HepG2 (cell line): Measurements from ENCODE around the gene PADI2. TPM values are rescaled to one million over a fixed set of nuclear protein-coding genes. Genes with fewer than 3 reads are reported as not detected.

Experiments
- ATAC-seq: fragments of 200-7000 bp; cut with Tn5 transposase; 3 replicates; pipeline ENCODE4 v1.9.1; 2020; ENCODE audit warnings: mild to moderate bottlenecking, moderate library complexity
- BruUV-seq: library from RNA; stranded (reverse); fragments of 400-500 nt; replicated peaks from 2 replicates; lab custom pipeline; 2021; lab: Mats Ljungman, UMichigan
- CTCF ChIA-PET: fragments of 300-600 bp; formaldehyde crosslinking; extraction: SDS; loops from one replicate; lab custom pipeline; 2021; ENCODE audit warnings: low total read pairs, inconsistent platforms, low intra/inter-chr PET ratio; lab: Yijun Ruan, JAX
- POLR2A ChIA-PET: fragments of 350-600 bp; sonication (Branson Sonifier 250); formaldehyde crosslinking; loops from one replicate; lab custom pipeline; 2020; ENCODE audit warnings: antibody characterized with exemption, inconsistent platforms; lab: Yijun Ruan, JAX
- DNase-seq: peaks from one replicate; pipeline ENCODE4 v3.0.0-alpha.2; 2015; ENCODE audit warnings: low spot score
- FAIRE-seq: peaks from 3 replicates; lab custom pipeline; 2011; peaks lifted over from hg19 to GRCh38; lab: Jason Lieb, UNC
- H2AFZ ChIP-seq: one replicate; pipeline ENCODE4 v1.6.1; 2011; ENCODE audit warnings: low read length, inconsistent platforms
- H3K27ac ChIP-seq: fragments of 300-600 bp; 3 replicates; pipeline ENCODE4 v1.8.0; 2011; ENCODE audit warnings: mixed run types, mild to moderate bottlenecking, mixed read lengths, low read length, inconsistent platforms; ENCODE audit not compliant: insufficient read depth; ENCODE audit errors: extremely low read length
- H3K27me3 ChIP-seq, 2 experiments: fragments of 200-600 bp in 1 of 2; 2 replicates in 1 of 2; 3 replicates in 1 of 2; pipeline versions ENCODE4 v1.6.0 to v1.8.0; 2011; ENCODE audit warnings: low read length in 2 of 2, mild to moderate bottlenecking in 2 of 2, moderate library complexity in 2 of 2, inconsistent platforms in 1 of 2; ENCODE audit not compliant: insufficient read depth in 2 of 2, control insufficient read depth in 1 of 2
- H3K36me3 ChIP-seq, 2 experiments: fragments of 200-600 bp in 1 of 2; replicated peaks in 1 of 2; 2 replicates in 1 of 2; 3 replicates in 1 of 2; pipeline versions ENCODE4 v1.5.1 to v1.8.0; 2011; ENCODE audit warnings: low read length in 2 of 2, inconsistent platforms in 1 of 2; ENCODE audit not compliant: insufficient read depth in 2 of 2, control insufficient read depth in 1 of 2
- H3K4me1 ChIP-seq: 2 replicates; pipeline ENCODE4 v1.5.1; 2012; ENCODE audit warnings: low read length, inconsistent platforms; ENCODE audit not compliant: insufficient read depth
- H3K4me2 ChIP-seq: 2 replicates; pipeline ENCODE4 v1.6.0; 2011; ENCODE audit warnings: low read depth, low read length, inconsistent platforms
- H3K4me3 ChIP-seq, 3 experiments: fragments of 200-600 bp in 1 of 3; sonication (generic), shearing (Covaris generic) in 1 of 3; replicated peaks in 1 of 3; 2 replicates each; pipeline ENCODE4 v1.5.1; 2011 to 2016; ENCODE audit warnings: low read length in 3 of 3, inconsistent platforms in 2 of 3, low read depth in 2 of 3, mild to moderate bottlenecking in 2 of 3, control low read depth in 1 of 3, mixed read lengths in 1 of 3; ENCODE audit not compliant: insufficient read depth in 1 of 3
- H3K79me2 ChIP-seq: one replicate; pipeline ENCODE4 v1.6.1; 2011; ENCODE audit warnings: low read length, inconsistent platforms; ENCODE audit not compliant: insufficient read depth
- H3K9ac ChIP-seq: 2 replicates; pipeline ENCODE4 v1.6.0; 2011; ENCODE audit warnings: mild to moderate bottlenecking, low read depth, low read length, inconsistent platforms; ENCODE audit not compliant: insufficient read depth
- H3K9me3 ChIP-seq: 2 replicates; pipeline ENCODE4 v1.5.1; 2012; ENCODE audit warnings: mild to moderate bottlenecking, low read length
- H4K20me1 ChIP-seq: 2 replicates; pipeline ENCODE4 v1.6.0; 2011; ENCODE audit warnings: inconsistent platforms, mild to moderate bottlenecking, low read length, moderate library complexity; ENCODE audit not compliant: insufficient read depth
- ASH2L ChIP-seq: fragments of 300-600, 200-600 bp; sonication (generic); IDR thresholded peaks from 2 replicates; pipeline ENCODE4 v1.7.0; 2017; ENCODE audit warnings: low read depth, mild to moderate bottlenecking, moderate library complexity, mixed read lengths, low read length; ENCODE audit not compliant: insufficient read length
- GATAD2A ChIP-seq: IDR thresholded peaks from 2 replicates; pipeline ENCODE4 v1.6.1; 2016
- HMG20B ChIP-seq: conservative IDR thresholded peaks from 2 replicates; pipeline ENCODE4 v1.6.1; 2016; ENCODE audit warnings: missing genetic modification reagents, missing compliant biosample characterization
- KDM6A ChIP-seq: IDR thresholded peaks from 2 replicates; pipeline ENCODE4 v1.6.1; 2016; ENCODE audit warnings: low read depth
- NFYC ChIP-seq: IDR thresholded peaks from 2 replicates; pipeline ENCODE4 v1.6.1; 2016; ENCODE audit warnings: missing genetic modification reagents, missing compliant biosample characterization
- ONECUT2 ChIP-seq: sonication (generic); formaldehyde crosslinking; IDR thresholded peaks from 2 replicates; pipeline ENCODE4 v1.4.0; 2020; ENCODE audit warnings: missing genetic modification reagents
- ZFP41 ChIP-seq: sonication (generic); formaldehyde crosslinking; IDR thresholded peaks from 2 replicates; pipeline ENCODE4 v1.4.0; 2020; ENCODE audit warnings: mild to moderate bottlenecking, missing genetic modification reagents, borderline replicate concordance
- ZNF768 ChIP-seq: sonication (generic); formaldehyde crosslinking; IDR thresholded peaks from 2 replicates; pipeline ENCODE4 v1.4.0; 2020; ENCODE audit warnings: missing genetic modification reagents
- ZNF878 ChIP-seq: sonication (generic); formaldehyde crosslinking; IDR thresholded peaks from 2 replicates; pipeline ENCODE4 v1.8.1; 2023; ENCODE audit warnings: mild to moderate bottlenecking, missing genetic modification reagents, moderate library complexity
- WGBS: methylation state at CpG from one replicate; pipeline ENCODE4 v1.1.6; 2017; ENCODE audit warnings: low lambda C conversion rate; 5-methylcytosine and 5-hydroxymethylcytosine counted together
- in situ Hi-C: cut with HindIII; loops from 2 replicates; pipeline ENCODE4 v1.10.0; 2017; ENCODE audit warnings: low pct_unique_long_range_greater_than_20kb; ENCODE audit not compliant: extremely low pct_ligation_motif_present
- intact Hi-C: fragments of 100-400 bp; cut with micrococcal nuclease; formaldehyde crosslinking; loops from one replicate; pipeline ENCODE4 v1.10.0; 2022; ENCODE audit not compliant: unreplicated experiment
- polyA plus RNA-seq, 8 experiments: library from polyadenylated mRNA; depleted of rRNA in 3 of 8; stranded (reverse) in 7 of 8; unstranded in 1 of 8; fragments of >200 nt; fragmentation: Illumina TruSeq in 4 of 8; extraction: Trizol in 4 of 8; gene quantifications; 2 replicates each; pipeline versions ENCODE4 v1.2.1 to v1.2.3, GENCODE V29; 2011 to 2016; ENCODE audit warnings: low read depth in 4 of 8, missing spikeins in 1 of 8, mixed read lengths in 1 of 8; ENCODE audit not compliant: insufficient read depth in 1 of 8
- total RNA-seq, 5 experiments: library from RNA; depleted of rRNA; stranded (reverse); fragments of >200 nt; fragmentation: Illumina TruSeq; extraction: Trizol; gene quantifications; 2 replicates each; pipeline ENCODE4 v1.2.3, GENCODE V29; 2016; ENCODE audit warnings: low read depth in 1 of 5
- TF ChIP-seq, protein P1 (sequence below): fragments of 450-650 bp; IDR thresholded peaks from 2 replicates; pipeline ENCODE4 v1.6.1; 2016
- TF ChIP-seq, protein P2 (sequence below): IDR thresholded peaks from 2 replicates; pipeline ENCODE4 v1.6.1; 2016; ENCODE audit warnings: low read depth, missing genetic modification reagents, missing compliant biosample characterization

The PADI2 gene
- total and polyA plus RNA-seq, 2 of the 13 experiments (the other 11 are each of a cell fraction or from before 2014, with no cell fraction given) = not detected

DNA sequence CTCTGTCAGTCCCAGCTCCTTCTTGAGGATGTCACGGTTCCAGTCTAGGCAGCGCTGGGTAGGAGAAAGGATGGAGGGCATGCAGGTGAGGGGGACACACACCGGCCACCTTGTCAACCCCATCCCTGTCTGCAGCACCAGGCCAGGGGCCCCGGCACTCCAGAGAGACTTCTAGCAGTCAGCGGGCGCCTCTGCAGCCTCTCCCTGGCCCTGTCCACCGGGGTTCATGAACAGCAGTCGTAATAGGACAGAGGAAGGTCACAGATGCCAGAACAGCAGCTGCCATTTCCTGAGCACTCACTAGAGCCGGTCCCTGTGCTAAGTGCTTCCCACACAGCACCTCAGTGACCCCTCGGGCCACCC, 49.1 kb downstream of the PADI2 start (continued):
- TF ChIP-seq ASH2L = no peak
- TF ChIP-seq GATAD2A = no peak
- TF ChIP-seq ZNF878 (CRISPR knock-in tag) = no peak
- TF ChIP-seq ZFP41 (CRISPR knock-in tag) = no peak
- TF ChIP-seq ONECUT2 (CRISPR knock-in tag) = no peak
- TF ChIP-seq KDM6A (CRISPR knock-in tag) = no peak
- TF ChIP-seq, all 625 proteins: peak for 0

DNA sequence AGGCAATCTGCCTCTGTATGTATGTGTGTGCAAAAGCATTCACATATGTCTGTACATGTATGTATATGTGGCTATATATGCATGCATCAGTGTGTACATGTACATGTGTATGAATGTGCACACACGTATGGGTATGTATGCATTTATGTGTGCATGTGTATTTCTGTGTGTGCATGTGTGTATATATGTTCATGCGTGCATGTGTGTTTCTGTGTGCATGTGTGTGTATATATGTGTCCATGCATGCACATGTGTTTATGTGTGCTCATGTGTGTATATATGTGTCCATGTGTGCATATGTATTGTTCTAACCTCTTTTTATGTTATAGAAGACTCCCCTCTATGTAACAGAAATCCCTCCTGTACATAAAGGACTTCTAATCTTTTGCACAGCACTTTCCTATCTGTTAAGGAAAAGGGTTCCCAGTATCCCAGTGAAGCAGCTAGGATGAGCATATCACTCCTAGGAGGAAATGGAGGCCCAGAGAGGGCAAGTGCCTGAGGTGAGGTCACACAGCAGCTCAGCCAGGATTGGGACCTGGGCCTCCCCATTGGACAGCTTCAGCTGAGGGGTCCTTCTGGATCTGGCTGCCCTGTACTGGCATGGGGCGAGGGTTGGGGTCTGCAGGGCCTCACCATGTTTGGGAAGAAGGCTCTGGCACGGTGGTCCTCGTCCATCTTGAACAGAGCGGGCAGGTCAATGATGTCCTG, 49.6 kb downstream of the PADI2 start:
- DNase-seq (no peak), ATAC-seq (no peak)
- Histone ChIP-seq H3K4me3 (no peak overlapping the region), H3K9ac (no peak overlapping the region)
- TF ChIP-seq ZNF768 (CRISPR knock-in tag) (peak; percentile 93), NFYC (CRISPR knock-in tag) (no peak), HMG20B (CRISPR knock-in tag) (no peak)
- TF ChIP-seq, protein P1, sequence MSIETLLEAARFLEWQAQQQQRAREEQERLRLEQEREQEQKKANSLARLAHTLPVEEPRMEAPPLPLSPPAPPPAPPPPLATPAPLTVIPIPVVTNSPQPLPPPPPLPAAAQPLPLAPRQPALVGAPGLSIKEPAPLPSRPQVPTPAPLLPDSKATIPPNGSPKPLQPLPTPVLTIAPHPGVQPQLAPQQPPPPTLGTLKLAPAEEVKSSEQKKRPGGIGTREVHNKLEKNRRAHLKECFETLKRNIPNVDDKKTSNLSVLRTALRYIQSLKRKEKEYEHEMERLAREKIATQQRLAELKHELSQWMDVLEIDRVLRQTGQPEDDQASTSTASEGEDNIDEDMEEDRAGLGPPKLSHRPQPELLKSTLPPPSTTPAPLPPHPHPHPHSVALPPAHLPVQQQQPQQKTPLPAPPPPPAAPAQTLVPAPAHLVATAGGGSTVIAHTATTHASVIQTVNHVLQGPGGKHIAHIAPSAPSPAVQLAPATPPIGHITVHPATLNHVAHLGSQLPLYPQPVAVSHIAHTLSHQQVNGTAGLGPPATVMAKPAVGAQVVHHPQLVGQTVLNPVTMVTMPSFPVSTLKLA = peak; percentile 95
- TF ChIP-seq, protein P2, sequence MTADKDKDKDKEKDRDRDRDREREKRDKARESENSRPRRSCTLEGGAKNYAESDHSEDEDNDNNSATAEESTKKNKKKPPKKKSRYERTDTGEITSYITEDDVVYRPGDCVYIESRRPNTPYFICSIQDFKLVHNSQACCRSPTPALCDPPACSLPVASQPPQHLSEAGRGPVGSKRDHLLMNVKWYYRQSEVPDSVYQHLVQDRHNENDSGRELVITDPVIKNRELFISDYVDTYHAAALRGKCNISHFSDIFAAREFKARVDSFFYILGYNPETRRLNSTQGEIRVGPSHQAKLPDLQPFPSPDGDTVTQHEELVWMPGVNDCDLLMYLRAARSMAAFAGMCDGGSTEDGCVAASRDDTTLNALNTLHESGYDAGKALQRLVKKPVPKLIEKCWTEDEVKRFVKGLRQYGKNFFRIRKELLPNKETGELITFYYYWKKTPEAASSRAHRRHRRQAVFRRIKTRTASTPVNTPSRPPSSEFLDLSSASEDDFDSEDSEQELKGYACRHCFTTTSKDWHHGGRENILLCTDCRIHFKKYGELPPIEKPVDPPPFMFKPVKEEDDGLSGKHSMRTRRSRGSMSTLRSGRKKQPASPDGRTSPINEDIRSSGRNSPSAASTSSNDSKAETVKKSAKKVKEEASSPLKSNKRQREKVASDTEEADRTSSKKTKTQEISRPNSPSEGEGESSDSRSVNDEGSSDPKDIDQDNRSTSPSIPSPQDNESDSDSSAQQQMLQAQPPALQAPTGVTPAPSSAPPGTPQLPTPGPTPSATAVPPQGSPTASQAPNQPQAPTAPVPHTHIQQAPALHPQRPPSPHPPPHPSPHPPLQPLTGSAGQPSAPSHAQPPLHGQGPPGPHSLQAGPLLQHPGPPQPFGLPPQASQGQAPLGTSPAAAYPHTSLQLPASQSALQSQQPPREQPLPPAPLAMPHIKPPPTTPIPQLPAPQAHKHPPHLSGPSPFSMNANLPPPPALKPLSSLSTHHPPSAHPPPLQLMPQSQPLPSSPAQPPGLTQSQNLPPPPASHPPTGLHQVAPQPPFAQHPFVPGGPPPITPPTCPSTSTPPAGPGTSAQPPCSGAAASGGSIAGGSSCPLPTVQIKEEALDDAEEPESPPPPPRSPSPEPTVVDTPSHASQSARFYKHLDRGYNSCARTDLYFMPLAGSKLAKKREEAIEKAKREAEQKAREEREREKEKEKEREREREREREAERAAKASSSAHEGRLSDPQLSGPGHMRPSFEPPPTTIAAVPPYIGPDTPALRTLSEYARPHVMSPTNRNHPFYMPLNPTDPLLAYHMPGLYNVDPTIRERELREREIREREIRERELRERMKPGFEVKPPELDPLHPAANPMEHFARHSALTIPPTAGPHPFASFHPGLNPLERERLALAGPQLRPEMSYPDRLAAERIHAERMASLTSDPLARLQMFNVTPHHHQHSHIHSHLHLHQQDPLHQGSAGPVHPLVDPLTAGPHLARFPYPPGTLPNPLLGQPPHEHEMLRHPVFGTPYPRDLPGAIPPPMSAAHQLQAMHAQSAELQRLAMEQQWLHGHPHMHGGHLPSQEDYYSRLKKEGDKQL (CRISPR knock-in tag) = no peak
- TF ChIP-seq, all 625 proteins: peak for 2
- Histone ChIP-seq H3K27me3 (no peaks in the 10 kb centered on the region; a peak in 2 of 5 replicates), H2AFZ (no peak overlapping the region), H4K20me1 (no peaks in the 10 kb centered on the region), H3K36me3 (no peaks in the 10 kb centered on the region), H3K79me2 (no peaks in the 10 kb centered on the region), H3K4me1 (no peaks in the 10 kb centered on the region), H3K27ac (no peak overlapping the region), H3K4me2 (no peak overlapping the region), H3K9me3 (no peaks in the 10 kb centered on the region)
- 45% methylated on average over 6 of the region's 6 CpGs for WGBS
- in situ Hi-C loops (no loop called here), intact Hi-C loops (no loop called here)
- POLR2A ChIA-PET = no interaction called here
- CTCF ChIA-PET = no interaction called here
- no TSS peak for BruUV-seq
- FAIRE-seq = no peak
